GM23248 (cell line): Measurements from ENCODE around the gene ANG.

Source experiments
- EZH2 ChIP-seq: fragments of 200-600 bp; sonication (generic); IDR thresholded peaks from 2 replicates; pipeline ENCODE4 v1.6.1; 2018; ENCODE audit warnings: antibody characterized with exemption, mild to moderate bottlenecking; ENCODE audit not compliant: insufficient read depth, poor library complexity, severe bottlenecking
- EZH2phosphoT487 ChIP-seq: fragments of 200-600 bp; sonication (generic); IDR thresholded peaks from 2 replicates; pipeline ENCODE4 v1.6.1; 2018; ENCODE audit warnings: antibody characterized with exemption, moderate library complexity, mild to moderate bottlenecking, low read depth; ENCODE audit not compliant: insufficient read depth

- no peak for TF ChIP-seq EZH2phosphoT487
- no peak for TF ChIP-seq EZH2
Observed at GRCh38 chr14:20732979-20733635, 44.5 kb downstream of the ANG start.
